HEK293T (cell line): ENCODE measurements around the gene PRR11.

ENCODE experiments used
- BHLHE40 ChIP-seq: fragments of 450-650 bp; IDR thresholded peaks from 2 replicates; pipeline ENCODE4 v1.6.1; 2016; ENCODE audit warnings: mild to moderate bottlenecking, moderate library complexity, borderline replicate concordance
- FOXA1 ChIP-seq: fragments of 450-650 bp; IDR thresholded peaks from 2 replicates; pipeline ENCODE4 v1.6.1; 2016; ENCODE audit warnings: mild to moderate bottlenecking
- FOXK2 ChIP-seq: fragments of 450-650 bp; IDR thresholded peaks from 2 replicates; pipeline ENCODE4 v1.6.1; 2016; ENCODE audit warnings: mild to moderate bottlenecking
- SUZ12 ChIP-seq: fragments of 450-650 bp; IDR thresholded peaks from 2 replicates; pipeline ENCODE4 v1.6.1; 2016; ENCODE audit warnings: mild to moderate bottlenecking
- TARDBP ChIP-seq: fragments of 450-650 bp; IDR thresholded peaks from 2 replicates; pipeline ENCODE4 v1.6.1; 2016
- ZNF384 ChIP-seq: fragments of 450-650 bp; IDR thresholded peaks from 2 replicates; pipeline ENCODE4 v1.6.1; 2016
- TF ChIP-seq, protein P1 (sequence below): fragments of 450-650 bp; IDR thresholded peaks from 2 replicates; pipeline ENCODE4 v1.6.1; 2016

DNA sequence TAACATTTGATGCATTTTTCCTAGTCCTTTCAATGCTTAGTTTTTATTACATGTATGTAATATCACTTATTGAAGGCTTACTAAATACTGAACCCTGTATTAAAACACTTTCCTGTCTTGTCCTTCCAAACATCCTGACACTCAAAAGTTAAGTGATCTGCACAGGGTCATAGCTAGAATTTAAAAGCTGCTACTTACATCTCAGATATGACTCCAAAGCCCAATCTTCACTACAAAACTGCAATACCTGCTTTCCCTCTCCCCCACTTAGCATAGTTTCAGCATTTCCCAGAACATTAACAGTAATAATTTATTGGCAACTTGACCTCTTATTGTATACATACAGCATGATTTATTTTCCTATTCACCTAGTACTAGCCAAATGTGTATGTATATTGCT lies 44.6 kb upstream of the PRR11 start:
- TF ChIP-seq, protein P1, sequence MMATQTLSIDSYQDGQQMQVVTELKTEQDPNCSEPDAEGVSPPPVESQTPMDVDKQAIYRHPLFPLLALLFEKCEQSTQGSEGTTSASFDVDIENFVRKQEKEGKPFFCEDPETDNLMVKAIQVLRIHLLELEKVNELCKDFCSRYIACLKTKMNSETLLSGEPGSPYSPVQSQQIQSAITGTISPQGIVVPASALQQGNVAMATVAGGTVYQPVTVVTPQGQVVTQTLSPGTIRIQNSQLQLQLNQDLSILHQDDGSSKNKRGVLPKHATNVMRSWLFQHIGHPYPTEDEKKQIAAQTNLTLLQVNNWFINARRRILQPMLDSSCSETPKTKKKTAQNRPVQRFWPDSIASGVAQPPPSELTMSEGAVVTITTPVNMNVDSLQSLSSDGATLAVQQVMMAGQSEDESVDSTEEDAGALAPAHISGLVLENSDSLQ, result peak; percentile 46
- TF ChIP-seq FOXK2, result no peak
- no peak for TF ChIP-seq ZNF384
- no peak for TF ChIP-seq BHLHE40
- TF ChIP-seq SUZ12, result no peak
- no peak for TF ChIP-seq FOXA1
- TF ChIP-seq TARDBP, result no peak
